GM19455 (cell line): ENCODE results near the gene RBFOX1.

Experiments used
- ATAC-seq: cut with Tn5 transposase; IDR thresholded peaks from one replicate; pipeline ENCODE4 v1.9.1; 2021; ENCODE audit not compliant: unreplicated experiment

Gene RBFOX1

GRCh38 chr16:7408700-7409365 lies 76.2 kb downstream of the RBFOX1 start:
- no peak for ATAC-seq

GRCh38 chr16:7419441-7419840 lies 86.8 kb downstream of the RBFOX1 start:
- no peak for ATAC-seq

GRCh38 chr16:7420079-7420478 lies 87.4 kb downstream of the RBFOX1 start:
- no peak for ATAC-seq

GRCh38 chr16:7420843-7421242 lies 88.2 kb downstream of the RBFOX1 start:
- ATAC-seq: no peak

- no peak for ATAC-seq
These were observed 88.9 kb downstream of the RBFOX1 start for GRCh38 chr16:7421578-7421977.

- ATAC-seq: no peak
These were observed 89.6 kb downstream of the RBFOX1 start for GRCh38 chr16:7422036-7422888.

GRCh38 chr16:7423434-7424044 lies 90.9 kb downstream of the RBFOX1 start:
- ATAC-seq: no peak

- no peak for ATAC-seq
These were observed 93.5 kb downstream of the RBFOX1 start for GRCh38 chr16:7426161-7426560.

GRCh38 chr16:7431723-7432122 lies 99.1 kb downstream of the RBFOX1 start:
- no peak for ATAC-seq

GRCh38 chr16:7436306-7436705 lies 103.7 kb downstream of the RBFOX1 start:
- no peak for ATAC-seq

- no peak for ATAC-seq
These were observed 104.6 kb downstream of the RBFOX1 start for GRCh38 chr16:7437135-7437804.

GRCh38 chr16:7437843-7438242 lies 105.2 kb downstream of the RBFOX1 start:
- no peak for ATAC-seq

- no peak for ATAC-seq
These were observed 106.0 kb downstream of the RBFOX1 start for GRCh38 chr16:7438601-7439000.

GRCh38 chr16:7439518-7439917 lies 106.9 kb downstream of the RBFOX1 start:
- ATAC-seq: no peak

GRCh38 chr16:7440886-7441400 lies 108.3 kb downstream of the RBFOX1 start:
- ATAC-seq: no peak

- no peak for ATAC-seq
These were observed 109.4 kb downstream of the RBFOX1 start for GRCh38 chr16:7442050-7442449.

GRCh38 chr16:7443142-7443541 lies 110.5 kb downstream of the RBFOX1 start:
- ATAC-seq: no peak

GRCh38 chr16:7443648-7444365 lies 111.2 kb downstream of the RBFOX1 start:
- no peak for ATAC-seq

- no peak for ATAC-seq
These were observed 116.7 kb downstream of the RBFOX1 start for GRCh38 chr16:7449306-7449705.

GRCh38 chr16:7449808-7450207 lies 117.2 kb downstream of the RBFOX1 start:
- ATAC-seq: no peak

GRCh38 chr16:7450440-7450839 lies 117.8 kb downstream of the RBFOX1 start:
- no peak for ATAC-seq
